Lower lobe of right lung (tissue), 2 donors: Measurements from ENCODE around the gene NRARP. TPM values are rescaled to one million over a fixed set of nuclear protein-coding genes. Genes with fewer than 3 reads are reported as not detected.
"Not testable (repeated sequence)": the region's sequence is repeated elsewhere in the genome, so short reads cannot be mapped to it uniquely, and the experiment has no call there.

Source experiments
- ATAC-seq, 2 donors: fragments of 200-7000 bp; cut with Tn5 transposase; one replicate each; pipeline ENCODE4 v1.9.1; 2020 to 2022; ENCODE audit warnings: mild to moderate bottlenecking in 2 of 2, moderate library complexity in 2 of 2
- DNase-seq: peaks from one replicate; pipeline ENCODE4 v3.0.0-alpha.2; 2020
- H3K27ac ChIP-seq: fragments of 200-600 bp; one replicate; pipeline ENCODE4 v1.8.0; 2022
- H3K27me3 ChIP-seq: fragments of 200-600 bp; one replicate; pipeline ENCODE4 v1.8.0; 2022; ENCODE audit warnings: low read depth
- H3K36me3 ChIP-seq: fragments of 200-600 bp; one replicate; pipeline ENCODE4 v1.8.0; 2022; ENCODE audit warnings: mild to moderate bottlenecking
- H3K4me1 ChIP-seq: fragments of 200-600 bp; one replicate; pipeline ENCODE4 v1.8.0; 2022
- H3K4me3 ChIP-seq: fragments of 200-600 bp; one replicate; pipeline ENCODE4 v1.8.0; 2022; ENCODE audit warnings: mild to moderate bottlenecking
- H3K9me3 ChIP-seq: fragments of 200-600 bp; one replicate; pipeline ENCODE4 v1.8.0; 2022
- intact Hi-C: fragments of 100-400 bp; cut with DNase I; formaldehyde crosslinking; loops from one replicate; pipeline ENCODE4 v1.11.0; 2022
- total RNA-seq: library from RNA; stranded (reverse); fragmentation: NEBNext Ultra II Directional; extraction: Animal tissue kit (Norgen Biotek cat#: 25700); gene quantifications from one replicate; pipeline ENCODE4 v1.2.1, GENCODE V29; 2021
- TF ChIP-seq, protein P1 (sequence below): fragments of 200-600 bp; IDR thresholded peaks from one replicate; pipeline ENCODE4 v1.8.0; 2022; ENCODE audit warnings: antibody characterized with exemption, mild to moderate bottlenecking
- donor health status: DM: no; HTN: yes; CAD: no; lungs with severe emphysema.

The NRARP gene
- total RNA-seq, 1 donor from 2014 or later, result 6.5 TPM

DNA sequence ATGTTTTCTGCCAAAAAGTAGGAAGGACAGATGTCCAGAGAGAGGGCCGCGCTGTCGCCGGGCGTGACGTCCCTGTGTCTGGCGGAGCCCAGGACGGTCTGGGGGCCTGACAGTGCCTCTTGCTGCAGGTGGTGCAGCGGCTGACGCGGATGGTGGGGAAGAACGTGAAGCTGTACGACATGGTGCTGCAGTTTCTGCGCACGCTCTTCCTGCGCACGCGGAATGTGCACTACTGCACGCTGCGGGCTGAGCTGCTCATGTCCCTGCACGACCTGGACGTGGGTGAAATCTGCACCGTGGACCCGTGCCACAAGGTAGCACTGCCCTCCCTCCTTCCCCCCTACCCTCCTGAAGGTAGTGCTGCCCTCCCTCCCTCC lies 39.2 kb downstream of the NRARP start:
- Histone ChIP-seq H3K9me3 (no peaks in the 10 kb centered on the region), H3K27ac (no peak overlapping the region), H3K36me3 (peaks cover 65% of the 10 kb centered on the region), H3K4me3 (no peak overlapping the region), H3K4me1 (peaks cover 5% of the 10 kb centered on the region), H3K27me3 (no peaks in the 10 kb centered on the region)
- intact Hi-C loops, result no loop called here
- DNase-seq (peak; percentile 45), ATAC-seq (no peak)
- TF ChIP-seq, protein P1, sequence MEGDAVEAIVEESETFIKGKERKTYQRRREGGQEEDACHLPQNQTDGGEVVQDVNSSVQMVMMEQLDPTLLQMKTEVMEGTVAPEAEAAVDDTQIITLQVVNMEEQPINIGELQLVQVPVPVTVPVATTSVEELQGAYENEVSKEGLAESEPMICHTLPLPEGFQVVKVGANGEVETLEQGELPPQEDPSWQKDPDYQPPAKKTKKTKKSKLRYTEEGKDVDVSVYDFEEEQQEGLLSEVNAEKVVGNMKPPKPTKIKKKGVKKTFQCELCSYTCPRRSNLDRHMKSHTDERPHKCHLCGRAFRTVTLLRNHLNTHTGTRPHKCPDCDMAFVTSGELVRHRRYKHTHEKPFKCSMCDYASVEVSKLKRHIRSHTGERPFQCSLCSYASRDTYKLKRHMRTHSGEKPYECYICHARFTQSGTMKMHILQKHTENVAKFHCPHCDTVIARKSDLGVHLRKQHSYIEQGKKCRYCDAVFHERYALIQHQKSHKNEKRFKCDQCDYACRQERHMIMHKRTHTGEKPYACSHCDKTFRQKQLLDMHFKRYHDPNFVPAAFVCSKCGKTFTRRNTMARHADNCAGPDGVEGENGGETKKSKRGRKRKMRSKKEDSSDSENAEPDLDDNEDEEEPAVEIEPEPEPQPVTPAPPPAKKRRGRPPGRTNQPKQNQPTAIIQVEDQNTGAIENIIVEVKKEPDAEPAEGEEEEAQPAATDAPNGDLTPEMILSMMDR, result no peak

DNA sequence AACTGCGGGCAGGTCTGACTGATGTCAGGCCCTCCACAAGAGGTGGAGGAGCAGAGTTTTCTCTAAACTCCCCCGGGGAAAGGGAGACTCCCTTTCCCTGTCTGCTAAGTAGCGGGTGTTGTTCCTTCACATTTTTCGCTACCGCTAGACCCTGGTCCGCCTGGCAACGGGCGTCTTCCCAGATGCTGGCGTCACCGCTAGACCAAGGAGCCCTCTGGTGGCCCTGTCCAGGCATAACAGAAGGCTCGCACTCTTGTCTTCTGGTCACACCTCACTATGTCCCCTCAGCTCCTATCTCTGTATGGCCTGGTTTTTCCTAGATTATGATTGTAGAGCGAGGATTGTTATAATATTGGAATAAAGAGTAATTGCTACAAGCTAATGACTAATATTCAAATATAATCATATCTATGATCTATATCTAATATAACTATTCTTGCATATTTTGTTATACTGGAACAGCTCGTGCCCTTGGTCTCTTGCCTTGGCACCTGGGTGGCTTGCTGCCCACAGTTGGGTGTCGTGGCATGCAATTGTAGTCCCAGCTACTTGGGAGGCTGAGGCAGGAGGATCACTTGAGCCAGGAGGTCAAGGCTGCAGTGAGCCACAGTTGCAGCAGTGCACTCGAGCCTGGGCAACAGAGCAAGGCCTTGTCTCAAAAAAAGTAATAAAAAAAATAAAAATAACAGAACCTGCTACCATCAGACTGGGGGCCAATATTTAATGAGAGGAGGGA lies 39.7 kb downstream of the NRARP start:
- peaks cover 61% of the 10 kb centered on the region for H3K36me3 ChIP-seq
- not testable (repeated sequence) for DNase-seq

DNA sequence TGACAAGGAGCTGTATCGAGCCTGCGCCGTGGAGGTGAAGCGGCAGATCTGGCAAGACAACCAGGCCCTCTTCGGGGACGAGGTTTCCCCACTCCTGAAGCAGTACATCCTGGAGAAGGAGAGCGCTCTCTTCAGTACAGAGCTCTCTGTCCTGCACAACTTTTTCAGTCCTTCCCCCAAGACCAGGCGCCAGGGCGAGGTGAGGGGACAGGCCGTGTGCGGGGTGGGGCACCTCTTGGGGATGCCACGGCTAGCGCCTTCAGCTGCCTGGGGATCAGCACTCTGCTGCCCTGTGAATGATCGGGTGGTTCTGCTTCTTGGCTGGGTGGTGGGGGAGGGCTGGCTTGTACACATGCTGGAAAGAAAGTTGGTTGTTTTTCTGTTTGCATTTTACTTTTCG lies 45.2 kb downstream of the NRARP start:
- H3K27me3 ChIP-seq, result no peaks in the 10 kb centered on the region
- ATAC-seq (no peak), DNase-seq (no peak)
- no peak overlapping the region for H3K27ac ChIP-seq
- no peaks in the 10 kb centered on the region for H3K9me3 ChIP-seq
- TF ChIP-seq, protein P1, result no peak
- H3K36me3 ChIP-seq, result peaks cover 30% of the 10 kb centered on the region
- H3K4me1 ChIP-seq, result peaks cover 23% of the 10 kb centered on the region
- peak overlapping the region; percentile 100 for H3K4me3 ChIP-seq
- intact Hi-C loops, result no loop called here

More for the DNA sequence above, 39.7 kb downstream of the NRARP start:
- H3K27ac ChIP-seq, H3K4me3 ChIP-seq, intact Hi-C loops, H3K4me1 ChIP-seq, ATAC-seq, H3K9me3 ChIP-seq, H3K27me3 ChIP-seq: not testable (repeated sequence)
- TF ChIP-seq, protein P1, result peak; percentile 57

DNA sequence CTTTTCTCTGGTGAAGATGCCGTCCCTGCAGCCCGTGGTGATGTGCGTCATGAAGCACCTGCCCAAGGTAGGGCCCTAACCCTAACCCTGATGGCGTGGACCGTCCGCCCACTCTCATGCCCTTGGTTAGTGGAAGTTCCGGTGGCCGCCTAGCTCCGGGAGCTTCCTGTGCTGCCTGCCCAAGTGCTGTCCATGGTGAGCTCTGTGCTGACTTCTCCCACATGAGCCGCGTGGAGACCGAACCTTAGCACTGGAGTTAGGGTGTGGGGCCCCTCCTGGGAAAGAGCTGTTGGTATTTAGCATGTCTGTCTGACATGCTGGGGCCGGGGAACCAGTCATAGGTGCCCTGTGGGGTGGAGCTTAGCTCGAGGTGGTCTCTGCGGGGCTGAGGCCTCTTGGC lies 45.7 kb downstream of the NRARP start:
- H3K9me3 ChIP-seq, result no peaks in the 10 kb centered on the region
- peak overlapping the region; percentile 100 for H3K4me3 ChIP-seq
- DNase-seq, result no peak
- H3K4me1 ChIP-seq, result peaks cover 23% of the 10 kb centered on the region
- no peaks in the 10 kb centered on the region for H3K27me3 ChIP-seq
- ATAC-seq, result no peak
- H3K27ac ChIP-seq, result no peak overlapping the region
- peaks cover 30% of the 10 kb centered on the region for H3K36me3 ChIP-seq
- intact Hi-C loops, result no loop called here
- TF ChIP-seq, protein P1, result no peak

DNA sequence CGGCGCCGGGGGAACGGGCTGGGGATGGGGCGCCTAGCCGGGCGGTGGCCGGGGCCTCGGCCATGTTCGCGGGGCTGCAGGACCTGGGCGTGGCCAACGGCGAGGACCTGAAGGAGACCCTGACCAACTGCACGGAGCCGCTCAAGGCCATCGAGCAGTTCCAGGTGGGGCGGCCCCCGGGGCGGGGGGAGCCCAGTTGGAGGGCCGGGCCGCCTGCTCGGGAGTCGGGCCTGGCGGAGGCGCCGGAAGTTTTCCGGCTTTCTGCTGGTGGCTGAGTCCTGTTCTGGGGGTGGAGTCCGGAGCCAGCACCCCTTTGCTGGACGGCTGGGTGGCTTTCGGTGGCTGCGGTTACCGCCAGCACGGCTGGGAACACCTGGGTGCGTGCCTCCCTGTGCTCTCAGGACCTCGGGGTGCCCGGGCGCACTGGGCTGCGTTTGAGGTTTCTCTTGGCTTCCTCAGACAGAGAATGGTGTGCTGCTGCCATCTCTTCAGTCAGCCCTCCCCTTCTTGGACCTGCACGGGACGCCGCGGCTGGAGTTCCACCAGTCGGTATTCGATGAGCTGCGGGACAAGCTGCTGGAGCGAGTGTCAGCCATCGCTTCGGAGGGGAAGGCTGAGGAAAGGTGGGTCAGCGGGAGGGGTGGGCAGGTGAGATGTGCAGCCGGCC lies 46.5 kb downstream of the NRARP start:
- Histone ChIP-seq H3K9me3 (no peaks in the 10 kb centered on the region), H3K27me3 (no peaks in the 10 kb centered on the region), H3K4me3 (peak overlapping the region; percentile 100), H3K4me1 (peaks cover 23% of the 10 kb centered on the region), H3K27ac (peak overlapping the region; percentile 83), H3K36me3 (peaks cover 30% of the 10 kb centered on the region)
- DNase-seq, result peak; percentile 79
- intact Hi-C loops, result no loop called here
- TF ChIP-seq, protein P1, result no peak
- ATAC-seq, result peak; percentile 41 to 58
